ENCODE measurements around the gene TBC1D8.

TBC1D8 gene

GRCh38 chr2:101047075-101047766, 104.0 kb downstream of the TBC1D8 start:
- CTCF ChIA-PET = interaction anchor here (0.5 to 1.5 kb wide), 5 partner anchors 10 to 337 kb away, joined by 3 to 9 read pairs (median 4); partner anchors contain the start of gene TBC1D8
- peak overlapping the region; percentile 83 for H3K27ac ChIP-seq
- POLR2A ChIA-PET (ENCODE audit: low non-redundant PET) = interaction anchor here (0.7 kb wide), 1 partner anchor 104 kb away, joined by 3 read pairs; the partner anchor contains the start of gene TBC1D8
- DNase-seq (ENCODE audit: low spot score) = peak; percentile 91
- TF ChIP-seq, protein P1, sequence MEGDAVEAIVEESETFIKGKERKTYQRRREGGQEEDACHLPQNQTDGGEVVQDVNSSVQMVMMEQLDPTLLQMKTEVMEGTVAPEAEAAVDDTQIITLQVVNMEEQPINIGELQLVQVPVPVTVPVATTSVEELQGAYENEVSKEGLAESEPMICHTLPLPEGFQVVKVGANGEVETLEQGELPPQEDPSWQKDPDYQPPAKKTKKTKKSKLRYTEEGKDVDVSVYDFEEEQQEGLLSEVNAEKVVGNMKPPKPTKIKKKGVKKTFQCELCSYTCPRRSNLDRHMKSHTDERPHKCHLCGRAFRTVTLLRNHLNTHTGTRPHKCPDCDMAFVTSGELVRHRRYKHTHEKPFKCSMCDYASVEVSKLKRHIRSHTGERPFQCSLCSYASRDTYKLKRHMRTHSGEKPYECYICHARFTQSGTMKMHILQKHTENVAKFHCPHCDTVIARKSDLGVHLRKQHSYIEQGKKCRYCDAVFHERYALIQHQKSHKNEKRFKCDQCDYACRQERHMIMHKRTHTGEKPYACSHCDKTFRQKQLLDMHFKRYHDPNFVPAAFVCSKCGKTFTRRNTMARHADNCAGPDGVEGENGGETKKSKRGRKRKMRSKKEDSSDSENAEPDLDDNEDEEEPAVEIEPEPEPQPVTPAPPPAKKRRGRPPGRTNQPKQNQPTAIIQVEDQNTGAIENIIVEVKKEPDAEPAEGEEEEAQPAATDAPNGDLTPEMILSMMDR (conservative IDR thresholded peaks at IDR 0.05; ENCODE audit: low read depth) = no peak

- DNase-seq (ENCODE audit: low spot score) = no peak
- TF ChIP-seq, protein P1 (conservative IDR thresholded peaks at IDR 0.05; ENCODE audit: low read depth) = no peak
- no peak overlapping the region for H3K27ac ChIP-seq
- CTCF ChIA-PET = interaction anchor here (1.4 kb wide), 1 partner anchor 105 kb away, joined by 4 read pairs; the partner anchor contains the start of gene TBC1D8
- POLR2A ChIA-PET (ENCODE audit: low non-redundant PET) = no interaction called here
These were observed 105.9 kb downstream of the TBC1D8 start for GRCh38 chr2:101045330-101045729.

GRCh38 chr2:101041413-101041812, 109.8 kb downstream of the TBC1D8 start:
- POLR2A ChIA-PET (ENCODE audit: low non-redundant PET) = interaction anchor here (0.7 kb wide), 1 partner anchor 84 kb away, joined by 3 read pairs; no protein-coding TSS in a partner anchor
- no peak overlapping the region for H3K27ac ChIP-seq

DNA sequence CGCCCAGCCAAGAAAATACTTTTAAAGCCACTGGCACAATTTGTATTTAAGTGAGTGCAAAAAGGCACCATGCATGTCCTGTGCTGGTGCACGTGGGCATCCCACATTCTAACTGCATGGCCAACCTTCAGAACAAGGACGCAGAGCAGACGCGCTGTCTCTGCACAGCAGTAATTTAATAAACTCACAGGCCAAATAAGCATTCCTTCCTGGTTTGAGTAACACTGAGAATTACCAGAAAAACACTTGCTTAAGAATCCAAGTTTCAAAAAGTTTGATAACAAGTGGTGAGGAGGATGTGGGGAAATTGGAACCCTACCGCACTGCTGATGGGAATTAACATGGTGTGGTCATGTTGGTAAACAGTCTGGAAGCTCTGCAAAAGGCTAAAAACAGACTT, 110.4 kb downstream of the TBC1D8 start:
- peak overlapping the region; percentile 19; the same call in 1 of the 2 replicates for H3K27ac ChIP-seq
- ChIA-PET CTCF (no interaction called here), POLR2A (ENCODE audit: low non-redundant PET) (no interaction called here)
- no peak for DNase-seq (ENCODE audit: low spot score)
- TF ChIP-seq, protein P1 (conservative IDR thresholded peaks at IDR 0.05; ENCODE audit: low read depth) = no peak

More at GRCh38 chr2:101041413-101041812, 109.8 kb downstream of the TBC1D8 start:
- CTCF ChIA-PET = interaction anchor here (0.6 kb wide), 1 partner anchor 29 kb away, joined by 5 read pairs; no protein-coding TSS in a partner anchor
- TF ChIP-seq, protein P1 (conservative IDR thresholded peaks at IDR 0.05; ENCODE audit: low read depth) = no peak
- DNase-seq (ENCODE audit: low spot score) = no peak

DNA sequence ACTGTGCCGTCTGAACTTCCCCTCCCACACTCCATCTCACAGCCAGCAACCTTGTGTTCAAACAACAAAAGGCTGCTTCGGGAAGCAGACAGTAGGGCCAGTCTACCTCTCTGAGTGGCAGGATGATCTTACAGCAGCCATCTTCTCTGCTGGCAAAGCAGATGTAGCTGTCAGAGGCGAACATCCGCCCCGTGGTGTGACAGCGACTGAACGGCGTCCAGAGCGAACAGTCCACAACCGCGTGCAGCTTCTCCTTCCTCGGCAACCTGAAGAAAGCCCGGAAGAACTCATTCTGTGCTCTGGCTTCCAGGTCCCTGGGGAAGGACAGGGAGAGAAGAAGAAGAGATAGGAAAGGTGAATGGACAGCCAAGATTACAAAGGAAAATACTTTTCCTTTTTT, 111.1 kb downstream of the TBC1D8 start:
- DNase-seq (ENCODE audit: low spot score) = no peak
- peak overlapping the region; percentile 19; the same call in 1 of the 2 replicates for H3K27ac ChIP-seq
- TF ChIP-seq, protein P1 (conservative IDR thresholded peaks at IDR 0.05; ENCODE audit: low read depth) = no peak
- ChIA-PET CTCF (interaction anchor here (0.9 kb wide), 1 partner anchor 113 kb away, joined by 3 read pairs; no protein-coding TSS in a partner anchor), POLR2A (ENCODE audit: low non-redundant PET) (interaction anchor here (1.3 kb wide), 1 partner anchor 96 kb away, joined by 4 read pairs; no protein-coding TSS in a partner anchor)

- CTCF ChIA-PET = interaction anchor here (1.9 to 4.6 kb wide), 2 partner anchors 9 to 113 kb away, joined by 9 to 30 read pairs; partner anchors contain the start of gene TBC1D8
- peak; percentile 16 for DNase-seq (ENCODE audit: low spot score)
- TF ChIP-seq, protein P1 (conservative IDR thresholded peaks at IDR 0.05; ENCODE audit: low read depth) = peak; percentile 54
- POLR2A ChIA-PET (ENCODE audit: low non-redundant PET) = interaction anchor here (1.3 kb wide), 1 partner anchor 98 kb away, joined by 4 read pairs; no protein-coding TSS in a partner anchor
- peak overlapping the region; percentile 46 for H3K27ac ChIP-seq
These were observed 112.5 kb downstream of the TBC1D8 start for GRCh38 chr2:101038455-101039255.
